WTC11 (cell line): Measurements from ENCODE around the gene TOP2A. TPM values are rescaled to one million over a fixed set of nuclear protein-coding genes. Genes with fewer than 3 reads are reported as not detected.

Source experiments
- ATAC-seq: fragments of 200-7000 bp; cut with Tn5 transposase; 2 replicates; pipeline ENCODE4 v1.10.0; 2021; ENCODE audit warnings: mild to moderate bottlenecking, moderate library complexity
- CTCF ChIA-PET: fragments of 300-600 bp; sonication (Branson Sonifier 250); formaldehyde crosslinking; loops from one replicate; lab custom pipeline; 2021; ENCODE audit warnings: antibody characterized with exemption; lab: Charles Lee
- POLR2A ChIA-PET: fragments of 350-600 bp; sonication (Branson Sonifier 250); formaldehyde crosslinking; loops from one replicate; lab custom pipeline; 2021; ENCODE audit warnings: antibody characterized with exemption; lab: Charles Lee
- DNase-seq: peaks from one replicate; pipeline ENCODE4 v3.0.0; 2021; ENCODE audit warnings: low spot score
- H3K27ac Mint-ChIP-seq: 2 replicates; pipeline ENCODE4 v1.8.0; 2021; ENCODE audit warnings: mixed read lengths
- H3K27me3 Mint-ChIP-seq: 2 replicates; pipeline ENCODE4 v1.8.0; 2021; ENCODE audit warnings: low read depth, mild to moderate bottlenecking, moderate library complexity, mixed read lengths
- H3K36me3 Mint-ChIP-seq: 2 replicates; pipeline ENCODE4 v1.8.0; 2021; ENCODE audit warnings: mixed read lengths
- H3K4me1 Mint-ChIP-seq: 2 replicates; pipeline ENCODE4 v1.8.0; 2022; ENCODE audit warnings: mixed read lengths
- H3K4me3 Mint-ChIP-seq: 2 replicates; pipeline ENCODE4 v1.8.0; 2021; ENCODE audit warnings: mild to moderate bottlenecking, moderate library complexity, mixed read lengths
- H3K9me3 Mint-ChIP-seq: 2 replicates; pipeline ENCODE4 v1.8.0; 2021; ENCODE audit warnings: mixed read lengths
- ATF1 ChIP-seq: sonication (generic); formaldehyde crosslinking; IDR thresholded peaks from 2 replicates; pipeline ENCODE4 v1.8.1; 2023; ENCODE audit warnings: mild to moderate bottlenecking, moderate library complexity, missing genetic modification reagents
- FOXJ3 ChIP-seq: sonication (generic); formaldehyde crosslinking; IDR thresholded peaks from 2 replicates; pipeline ENCODE4 v1.9.0; 2021; ENCODE audit warnings: missing genetic modification reagents, mild to moderate bottlenecking, borderline replicate concordance
- FOXP1 ChIP-seq: sonication (generic); formaldehyde crosslinking; IDR thresholded peaks from 2 replicates; pipeline ENCODE4 v1.8.0; 2022; ENCODE audit warnings: missing genetic modification reagents, mild to moderate bottlenecking, moderate library complexity, borderline replicate concordance
- IRF2 ChIP-seq: sonication (generic); formaldehyde crosslinking; IDR thresholded peaks from 2 replicates; pipeline ENCODE4 v1.8.0; 2022; ENCODE audit warnings: low read depth, missing genetic modification reagents, borderline replicate concordance
- MXD4 ChIP-seq: fragments of 250-450 bp; sonication (Bioruptor Pico); IDR thresholded peaks from 2 replicates; pipeline ENCODE4 v1.8.0; 2021; ENCODE audit warnings: mild to moderate bottlenecking, moderate library complexity, borderline replicate concordance
- NR1H2 ChIP-seq: sonication (generic); formaldehyde crosslinking; IDR thresholded peaks from 2 replicates; pipeline ENCODE4 v1.9.0; 2021; ENCODE audit warnings: mild to moderate bottlenecking, moderate library complexity, missing genetic modification reagents
- SMAD3 ChIP-seq: sonication (generic); formaldehyde crosslinking; IDR thresholded peaks from 2 replicates; pipeline ENCODE4 v1.8.0; 2022; ENCODE audit warnings: missing genetic modification reagents, mild to moderate bottlenecking, borderline replicate concordance
- SP1 ChIP-seq: sonication (generic); formaldehyde crosslinking; conservative IDR thresholded peaks from 2 replicates; pipeline ENCODE4 v1.8.1; 2022; ENCODE audit warnings: missing genetic modification reagents
- USF2 ChIP-seq: sonication (generic); formaldehyde crosslinking; IDR thresholded peaks from 2 replicates; pipeline ENCODE4 v1.8.1; 2023; ENCODE audit warnings: mild to moderate bottlenecking, missing genetic modification reagents, moderate library complexity
- ZNF138 ChIP-seq: sonication (generic); formaldehyde crosslinking; conservative IDR thresholded peaks from 2 replicates; pipeline ENCODE4 v1.8.1; 2022; ENCODE audit warnings: mild to moderate bottlenecking, moderate library complexity, missing genetic modification reagents
- ZNF512 ChIP-seq: sonication (generic); formaldehyde crosslinking; IDR thresholded peaks from 2 replicates; pipeline ENCODE4 v1.8.1; 2022; ENCODE audit warnings: missing genetic modification reagents, borderline replicate concordance
- ZNF671 ChIP-seq: fragments of 250-450 bp; sonication (Bioruptor Pico); IDR thresholded peaks from 2 replicates; pipeline ENCODE4 v1.8.0; 2021; ENCODE audit warnings: mild to moderate bottlenecking
- total RNA-seq: library from RNA; stranded (reverse); gene quantifications from 3 replicates; pipeline ENCODE4 v1.2.3, GENCODE V29; 2021
- TF ChIP-seq, protein P1 (sequence below): sonication (generic); formaldehyde crosslinking; IDR thresholded peaks from 2 replicates; pipeline ENCODE4 v1.8.0; 2023; ENCODE audit warnings: missing genetic modification reagents
- TF ChIP-seq, protein P2 (sequence below): sonication (generic); formaldehyde crosslinking; IDR thresholded peaks from 2 replicates; pipeline ENCODE4 v1.8.0; 2022; ENCODE audit warnings: missing genetic modification reagents
- TF ChIP-seq, protein P3 (sequence below): fragments of 200-600 bp; IDR thresholded peaks from 2 replicates; pipeline ENCODE4 v1.8.0; 2022; ENCODE audit warnings: antibody characterized with exemption
- TF ChIP-seq, protein P4 (sequence below): fragments of 250-450 bp; sonication (Bioruptor Pico); IDR thresholded peaks from 2 replicates; pipeline ENCODE4 v1.9.0; 2021; ENCODE audit warnings: mild to moderate bottlenecking
- TF ChIP-seq, protein P5 (sequence below): sonication (generic); formaldehyde crosslinking; IDR thresholded peaks from 2 replicates; pipeline ENCODE4 v1.8.1; 2023; ENCODE audit warnings: mild to moderate bottlenecking, missing genetic modification reagents

Gene TOP2A
- total RNA-seq, 1 experiment from 2014 or later: 307 TPM

DNA sequence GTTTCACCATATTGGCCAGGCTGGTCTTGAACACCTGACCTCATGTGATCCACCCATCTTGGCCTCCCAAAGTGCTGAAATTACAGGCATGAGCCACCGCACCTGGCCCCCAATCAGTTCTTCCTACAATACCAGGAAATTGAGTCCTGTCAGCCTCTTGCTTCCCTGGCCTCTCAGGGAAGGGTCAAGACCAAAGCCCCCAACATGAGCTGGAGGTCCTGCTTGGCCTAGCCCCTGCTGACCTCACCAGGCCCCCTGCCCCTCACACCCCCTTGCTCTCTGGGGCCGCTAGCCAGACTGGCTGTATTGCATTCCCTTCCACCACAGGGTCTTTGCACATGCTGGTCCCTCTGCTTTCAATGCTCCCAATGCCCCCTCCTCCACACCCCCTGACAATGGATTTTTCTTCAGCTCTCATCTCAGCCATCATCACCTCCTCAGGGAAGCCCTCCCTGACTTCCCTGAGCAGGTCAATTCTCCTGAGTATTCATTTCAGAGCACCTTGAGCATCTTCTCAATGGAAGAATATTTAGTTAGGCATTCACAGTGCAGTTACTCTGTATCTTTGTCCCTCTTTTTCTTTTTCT, 49.7 kb upstream of the TOP2A start (continued):
- TF ChIP-seq ZNF512 (CRISPR knock-in tag): no peak

GRCh38 chr17:40466298-40466971, 48.7 kb upstream of the TOP2A start:
- Mint-ChIP-seq H3K4me3 (no peak overlapping the region), H3K36me3 (peaks cover 1% of the 10 kb centered on the region; the same call in 1 of the 2 replicates), H3K27ac (no peak overlapping the region), H3K4me1 (peaks cover 62% of the 10 kb centered on the region), H3K27me3 (peaks cover 3% of the 10 kb centered on the region), H3K9me3 (0 out of 2 replicates have a peak, but pooled peaks cover 4% of the 10 kb centered on the region)
- no peak for DNase-seq
- POLR2A ChIA-PET: no interaction called here
- ATAC-seq: no peak
- CTCF ChIA-PET: interaction anchor here (2.6 to 4.4 kb wide), 3 partner anchors 10 to 94 kb away, joined by 10 to 35 read pairs (median 11); no protein-coding TSS in a partner anchor
- TF ChIP-seq, protein P1, sequence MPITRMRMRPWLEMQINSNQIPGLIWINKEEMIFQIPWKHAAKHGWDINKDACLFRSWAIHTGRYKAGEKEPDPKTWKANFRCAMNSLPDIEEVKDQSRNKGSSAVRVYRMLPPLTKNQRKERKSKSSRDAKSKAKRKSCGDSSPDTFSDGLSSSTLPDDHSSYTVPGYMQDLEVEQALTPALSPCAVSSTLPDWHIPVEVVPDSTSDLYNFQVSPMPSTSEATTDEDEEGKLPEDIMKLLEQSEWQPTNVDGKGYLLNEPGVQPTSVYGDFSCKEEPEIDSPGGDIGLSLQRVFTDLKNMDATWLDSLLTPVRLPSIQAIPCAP (CRISPR knock-in tag): no peak
- no peak for TF ChIP-seq ATF1 (CRISPR knock-in tag)
- no peak for TF ChIP-seq ZNF671 (CRISPR knock-in tag)
- no peak for TF ChIP-seq USF2 (CRISPR knock-in tag)
- no peak for TF ChIP-seq FOXJ3
- no peak for TF ChIP-seq FOXP1
- TF ChIP-seq, protein P2, sequence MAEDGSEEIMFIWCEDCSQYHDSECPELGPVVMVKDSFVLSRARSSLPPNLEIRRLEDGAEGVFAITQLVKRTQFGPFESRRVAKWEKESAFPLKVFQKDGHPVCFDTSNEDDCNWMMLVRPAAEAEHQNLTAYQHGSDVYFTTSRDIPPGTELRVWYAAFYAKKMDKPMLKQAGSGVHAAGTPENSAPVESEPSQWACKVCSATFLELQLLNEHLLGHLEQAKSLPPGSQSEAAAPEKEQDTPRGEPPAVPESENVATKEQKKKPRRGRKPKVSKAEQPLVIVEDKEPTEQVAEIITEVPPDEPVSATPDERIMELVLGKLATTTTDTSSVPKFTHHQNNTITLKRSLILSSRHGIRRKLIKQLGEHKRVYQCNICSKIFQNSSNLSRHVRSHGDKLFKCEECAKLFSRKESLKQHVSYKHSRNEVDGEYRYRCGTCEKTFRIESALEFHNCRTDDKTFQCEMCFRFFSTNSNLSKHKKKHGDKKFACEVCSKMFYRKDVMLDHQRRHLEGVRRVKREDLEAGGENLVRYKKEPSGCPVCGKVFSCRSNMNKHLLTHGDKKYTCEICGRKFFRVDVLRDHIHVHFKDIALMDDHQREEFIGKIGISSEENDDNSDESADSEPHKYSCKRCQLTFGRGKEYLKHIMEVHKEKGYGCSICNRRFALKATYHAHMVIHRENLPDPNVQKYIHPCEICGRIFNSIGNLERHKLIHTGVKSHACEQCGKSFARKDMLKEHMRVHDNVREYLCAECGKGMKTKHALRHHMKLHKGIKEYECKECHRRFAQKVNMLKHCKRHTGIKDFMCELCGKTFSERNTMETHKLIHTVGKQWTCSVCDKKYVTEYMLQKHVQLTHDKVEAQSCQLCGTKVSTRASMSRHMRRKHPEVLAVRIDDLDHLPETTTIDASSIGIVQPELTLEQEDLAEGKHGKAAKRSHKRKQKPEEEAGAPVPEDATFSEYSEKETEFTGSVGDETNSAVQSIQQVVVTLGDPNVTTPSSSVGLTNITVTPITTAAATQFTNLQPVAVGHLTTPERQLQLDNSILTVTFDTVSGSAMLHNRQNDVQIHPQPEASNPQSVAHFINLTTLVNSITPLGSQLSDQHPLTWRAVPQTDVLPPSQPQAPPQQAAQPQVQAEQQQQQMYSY (CRISPR knock-in tag): no peak
- TF ChIP-seq NR1H2 (CRISPR knock-in tag): no peak
- TF ChIP-seq ZNF138: no peak
- TF ChIP-seq IRF2 (CRISPR knock-in tag): no peak
- TF ChIP-seq SMAD3 (CRISPR knock-in tag): no peak
- TF ChIP-seq, protein P3, sequence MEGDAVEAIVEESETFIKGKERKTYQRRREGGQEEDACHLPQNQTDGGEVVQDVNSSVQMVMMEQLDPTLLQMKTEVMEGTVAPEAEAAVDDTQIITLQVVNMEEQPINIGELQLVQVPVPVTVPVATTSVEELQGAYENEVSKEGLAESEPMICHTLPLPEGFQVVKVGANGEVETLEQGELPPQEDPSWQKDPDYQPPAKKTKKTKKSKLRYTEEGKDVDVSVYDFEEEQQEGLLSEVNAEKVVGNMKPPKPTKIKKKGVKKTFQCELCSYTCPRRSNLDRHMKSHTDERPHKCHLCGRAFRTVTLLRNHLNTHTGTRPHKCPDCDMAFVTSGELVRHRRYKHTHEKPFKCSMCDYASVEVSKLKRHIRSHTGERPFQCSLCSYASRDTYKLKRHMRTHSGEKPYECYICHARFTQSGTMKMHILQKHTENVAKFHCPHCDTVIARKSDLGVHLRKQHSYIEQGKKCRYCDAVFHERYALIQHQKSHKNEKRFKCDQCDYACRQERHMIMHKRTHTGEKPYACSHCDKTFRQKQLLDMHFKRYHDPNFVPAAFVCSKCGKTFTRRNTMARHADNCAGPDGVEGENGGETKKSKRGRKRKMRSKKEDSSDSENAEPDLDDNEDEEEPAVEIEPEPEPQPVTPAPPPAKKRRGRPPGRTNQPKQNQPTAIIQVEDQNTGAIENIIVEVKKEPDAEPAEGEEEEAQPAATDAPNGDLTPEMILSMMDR: no peak
- TF ChIP-seq, protein P4, sequence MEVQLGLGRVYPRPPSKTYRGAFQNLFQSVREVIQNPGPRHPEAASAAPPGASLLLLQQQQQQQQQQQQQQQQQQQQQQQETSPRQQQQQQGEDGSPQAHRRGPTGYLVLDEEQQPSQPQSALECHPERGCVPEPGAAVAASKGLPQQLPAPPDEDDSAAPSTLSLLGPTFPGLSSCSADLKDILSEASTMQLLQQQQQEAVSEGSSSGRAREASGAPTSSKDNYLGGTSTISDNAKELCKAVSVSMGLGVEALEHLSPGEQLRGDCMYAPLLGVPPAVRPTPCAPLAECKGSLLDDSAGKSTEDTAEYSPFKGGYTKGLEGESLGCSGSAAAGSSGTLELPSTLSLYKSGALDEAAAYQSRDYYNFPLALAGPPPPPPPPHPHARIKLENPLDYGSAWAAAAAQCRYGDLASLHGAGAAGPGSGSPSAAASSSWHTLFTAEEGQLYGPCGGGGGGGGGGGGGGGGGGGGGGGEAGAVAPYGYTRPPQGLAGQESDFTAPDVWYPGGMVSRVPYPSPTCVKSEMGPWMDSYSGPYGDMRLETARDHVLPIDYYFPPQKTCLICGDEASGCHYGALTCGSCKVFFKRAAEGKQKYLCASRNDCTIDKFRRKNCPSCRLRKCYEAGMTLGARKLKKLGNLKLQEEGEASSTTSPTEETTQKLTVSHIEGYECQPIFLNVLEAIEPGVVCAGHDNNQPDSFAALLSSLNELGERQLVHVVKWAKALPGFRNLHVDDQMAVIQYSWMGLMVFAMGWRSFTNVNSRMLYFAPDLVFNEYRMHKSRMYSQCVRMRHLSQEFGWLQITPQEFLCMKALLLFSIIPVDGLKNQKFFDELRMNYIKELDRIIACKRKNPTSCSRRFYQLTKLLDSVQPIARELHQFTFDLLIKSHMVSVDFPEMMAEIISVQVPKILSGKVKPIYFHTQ (CRISPR knock-in tag): no peak
- TF ChIP-seq, protein P5, sequence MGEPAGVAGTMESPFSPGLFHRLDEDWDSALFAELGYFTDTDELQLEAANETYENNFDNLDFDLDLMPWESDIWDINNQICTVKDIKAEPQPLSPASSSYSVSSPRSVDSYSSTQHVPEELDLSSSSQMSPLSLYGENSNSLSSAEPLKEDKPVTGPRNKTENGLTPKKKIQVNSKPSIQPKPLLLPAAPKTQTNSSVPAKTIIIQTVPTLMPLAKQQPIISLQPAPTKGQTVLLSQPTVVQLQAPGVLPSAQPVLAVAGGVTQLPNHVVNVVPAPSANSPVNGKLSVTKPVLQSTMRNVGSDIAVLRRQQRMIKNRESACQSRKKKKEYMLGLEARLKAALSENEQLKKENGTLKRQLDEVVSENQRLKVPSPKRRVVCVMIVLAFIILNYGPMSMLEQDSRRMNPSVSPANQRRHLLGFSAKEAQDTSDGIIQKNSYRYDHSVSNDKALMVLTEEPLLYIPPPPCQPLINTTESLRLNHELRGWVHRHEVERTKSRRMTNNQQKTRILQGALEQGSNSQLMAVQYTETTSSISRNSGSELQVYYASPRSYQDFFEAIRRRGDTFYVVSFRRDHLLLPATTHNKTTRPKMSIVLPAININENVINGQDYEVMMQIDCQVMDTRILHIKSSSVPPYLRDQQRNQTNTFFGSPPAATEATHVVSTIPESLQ (CRISPR knock-in tag): no peak
- no peak for TF ChIP-seq SP1
- TF ChIP-seq MXD4: no peak
